Stimulated activated naive CD8-positive, alpha-beta T cell treated with anti-CD3 and anti-CD28 coated beads, Interleukin-15, Interleukin-2, amounts not matched to agents 100 ng/mL and 50 ng/mL, for 24 hours (primary cell): ENCODE data around the gene AHRR.

Experiments
- H3K27ac Mint-ChIP-seq: one replicate; pipeline ENCODE4 v1.8.0; 2021; ENCODE audit warnings: mild to moderate bottlenecking, mixed read lengths
- H3K27me3 Mint-ChIP-seq: one replicate; pipeline ENCODE4 v1.8.0; 2021; ENCODE audit warnings: mixed read lengths
- H3K36me3 Mint-ChIP-seq: one replicate; pipeline ENCODE4 v1.8.0; 2021; ENCODE audit warnings: low read depth, mixed read lengths
- H3K4me1 Mint-ChIP-seq: one replicate; pipeline ENCODE4 v1.8.0; 2021; ENCODE audit warnings: low read depth, mixed read lengths
- H3K4me3 Mint-ChIP-seq: one replicate; pipeline ENCODE4 v1.8.0; 2021; ENCODE audit warnings: mild to moderate bottlenecking, mixed read lengths
- H3K9me3 Mint-ChIP-seq: one replicate; pipeline ENCODE4 v1.8.0; 2021; ENCODE audit warnings: mixed read lengths

Gene AHRR

DNA sequence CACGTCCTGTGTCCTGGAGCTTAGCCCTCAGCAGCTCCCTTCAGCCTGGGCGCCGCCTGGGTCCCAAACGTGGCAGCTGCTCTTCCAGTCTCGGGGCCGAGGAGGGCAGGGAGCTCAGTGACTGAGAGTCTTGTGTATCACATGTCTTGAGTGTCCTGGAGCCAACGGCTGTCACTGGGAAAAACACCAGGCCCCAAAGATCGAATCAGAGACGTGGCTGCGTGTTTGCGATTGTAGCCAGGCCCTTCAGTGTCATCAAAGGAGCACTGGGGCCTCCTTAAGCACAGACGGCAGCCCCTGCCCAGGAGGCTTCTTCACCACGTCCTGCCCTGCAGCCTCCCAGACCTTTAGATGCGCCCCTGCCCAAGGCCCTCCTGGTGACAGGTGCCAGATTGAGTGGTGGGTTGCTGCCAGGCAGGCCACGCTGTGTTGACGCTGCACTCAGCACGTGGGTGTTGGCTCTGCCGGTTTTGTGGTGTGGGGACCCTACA is 115.8 kb downstream of the AHRR start:
- H3K36me3 Mint-ChIP-seq: no peaks in the 10 kb centered on the region
- peaks cover 9% of the 10 kb centered on the region for H3K4me1 Mint-ChIP-seq
- H3K9me3 Mint-ChIP-seq: no peaks in the 10 kb centered on the region
- no peak overlapping the region for H3K27ac Mint-ChIP-seq
- peaks cover 3% of the 10 kb centered on the region for H3K27me3 Mint-ChIP-seq
- no peak overlapping the region for H3K4me3 Mint-ChIP-seq

- Mint-ChIP-seq H3K27me3 (no peaks in the 10 kb centered on the region), H3K9me3 (no peaks in the 10 kb centered on the region)
Measured at GRCh38 chr5:438481-438981, 117.0 kb downstream of the AHRR start.

DNA sequence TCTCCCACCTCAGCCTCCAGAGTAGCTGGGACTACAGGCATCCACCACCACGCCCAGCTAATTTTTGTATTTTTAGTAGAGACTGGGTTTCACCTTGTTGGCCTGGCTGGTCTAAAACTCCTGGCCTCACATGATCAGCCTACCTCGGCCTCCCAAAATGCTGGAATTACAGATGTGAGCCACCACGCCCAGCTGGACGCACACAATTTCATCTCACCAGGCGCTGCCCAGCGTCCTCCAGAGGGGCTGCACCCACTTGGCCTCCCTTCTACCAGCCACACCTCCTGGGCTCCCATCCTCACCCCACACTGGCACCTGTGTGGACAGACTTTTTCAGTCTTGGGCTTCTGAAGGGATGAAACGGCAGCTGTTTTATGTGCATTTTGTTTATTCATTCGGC is 117.7 kb downstream of the AHRR start:
- no peak overlapping the region for H3K27ac Mint-ChIP-seq
- H3K4me1 Mint-ChIP-seq: peaks cover 17% of the 10 kb centered on the region
- no peaks in the 10 kb centered on the region for H3K36me3 Mint-ChIP-seq
- H3K27me3 Mint-ChIP-seq: no peaks in the 10 kb centered on the region
- no peak overlapping the region for H3K4me3 Mint-ChIP-seq
- no peaks in the 10 kb centered on the region for H3K9me3 Mint-ChIP-seq

More at GRCh38 chr5:438481-438981, 117.0 kb downstream of the AHRR start:
- Mint-ChIP-seq H3K27ac (no peak overlapping the region), H3K36me3 (no peaks in the 10 kb centered on the region), H3K4me3 (no peak overlapping the region), H3K4me1 (peaks cover 13% of the 10 kb centered on the region)

DNA sequence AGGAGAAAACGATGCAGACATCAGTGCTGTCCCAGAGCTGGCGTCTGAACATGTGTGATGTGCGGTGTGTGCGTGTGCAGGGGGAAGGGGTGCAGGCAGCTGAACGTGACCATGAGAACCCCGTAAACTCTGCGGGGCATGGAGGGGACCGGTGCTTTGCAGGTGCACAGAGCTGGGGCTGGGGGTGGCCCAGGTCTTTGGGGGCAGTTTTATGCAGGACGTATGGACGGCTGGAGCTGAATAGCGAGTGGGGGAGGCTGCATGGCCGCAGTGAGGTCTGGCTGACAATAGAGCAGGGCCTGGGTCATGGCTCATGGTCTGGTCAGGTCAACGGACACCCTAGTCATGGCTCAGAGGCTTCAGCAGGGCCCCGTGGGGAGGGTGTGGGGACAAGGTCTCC is 118.1 kb downstream of the AHRR start:
- peaks cover 22% of the 10 kb centered on the region for H3K4me1 Mint-ChIP-seq
- no peak overlapping the region for H3K27ac Mint-ChIP-seq
- no peaks in the 10 kb centered on the region for H3K36me3 Mint-ChIP-seq
- H3K4me3 Mint-ChIP-seq: no peak overlapping the region
- H3K9me3 Mint-ChIP-seq: no peaks in the 10 kb centered on the region
- H3K27me3 Mint-ChIP-seq: no peaks in the 10 kb centered on the region

- no peaks in the 10 kb centered on the region for H3K9me3 Mint-ChIP-seq
- peak overlapping the region; percentile 4 for H3K27ac Mint-ChIP-seq
- peaks cover 5% of the 10 kb centered on the region for H3K36me3 Mint-ChIP-seq
- no peaks in the 10 kb centered on the region for H3K27me3 Mint-ChIP-seq
- H3K4me3 Mint-ChIP-seq: no peak overlapping the region
- peaks cover 27% of the 10 kb centered on the region for H3K4me1 Mint-ChIP-seq
Measured at GRCh38 chr5:440401-441201, 119.1 kb downstream of the AHRR start.

DNA sequence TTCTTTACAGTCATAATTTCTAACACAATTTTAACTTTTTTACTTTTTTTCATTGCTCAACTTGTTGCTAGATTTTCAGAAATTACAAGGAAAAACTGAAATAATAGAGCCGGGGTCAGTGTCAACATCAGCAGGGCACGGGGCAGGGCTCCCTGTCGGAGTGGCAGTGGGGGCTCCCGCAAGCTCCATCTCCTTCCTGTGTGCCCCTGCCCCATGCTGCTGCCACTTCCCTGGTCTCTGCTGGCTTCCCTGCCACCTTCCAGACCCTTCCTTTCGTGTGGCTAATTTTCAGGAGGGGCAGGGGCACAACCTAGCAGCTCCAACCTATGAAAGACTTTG is 120.5 kb downstream of the AHRR start:
- H3K4me1 Mint-ChIP-seq: peaks cover 37% of the 10 kb centered on the region
- no peaks in the 10 kb centered on the region for H3K9me3 Mint-ChIP-seq
- peak overlapping the region; percentile 96 for H3K4me3 Mint-ChIP-seq
- no peaks in the 10 kb centered on the region for H3K27me3 Mint-ChIP-seq
- H3K36me3 Mint-ChIP-seq: peaks cover 16% of the 10 kb centered on the region
- H3K27ac Mint-ChIP-seq: peak overlapping the region; percentile 97

GRCh38 chr5:442335-443238 is 121.1 kb downstream of the AHRR start, which contains the start of gene EXOC3:
Gene EXOC3 (plus strand): TSS chr5:443176. CDS start chr5:446206, 3,030 bp downstream.
- no peaks in the 10 kb centered on the region for H3K27me3 Mint-ChIP-seq
- peak within 1 kb of the TSS; percentile 97 for H3K27ac Mint-ChIP-seq
- no peaks in the 10 kb centered on the region for H3K9me3 Mint-ChIP-seq
- peaks cover 38% of the 10 kb centered on the region for H3K4me1 Mint-ChIP-seq
- H3K36me3 Mint-ChIP-seq: peaks cover 21% of the 10 kb centered on the region
- H3K4me3 Mint-ChIP-seq: peak within 1 kb of the TSS; percentile 96

- Mint-ChIP-seq H3K9me3 (no peaks in the 10 kb centered on the region), H3K27me3 (no peaks in the 10 kb centered on the region), H3K4me3 (peak overlapping the region; percentile 96), H3K4me1 (peaks cover 44% of the 10 kb centered on the region), H3K36me3 (peaks cover 28% of the 10 kb centered on the region), H3K27ac (peak overlapping the region; percentile 81)
Measured at GRCh38 chr5:443239-444151, 122.0 kb downstream of the AHRR start.

DNA sequence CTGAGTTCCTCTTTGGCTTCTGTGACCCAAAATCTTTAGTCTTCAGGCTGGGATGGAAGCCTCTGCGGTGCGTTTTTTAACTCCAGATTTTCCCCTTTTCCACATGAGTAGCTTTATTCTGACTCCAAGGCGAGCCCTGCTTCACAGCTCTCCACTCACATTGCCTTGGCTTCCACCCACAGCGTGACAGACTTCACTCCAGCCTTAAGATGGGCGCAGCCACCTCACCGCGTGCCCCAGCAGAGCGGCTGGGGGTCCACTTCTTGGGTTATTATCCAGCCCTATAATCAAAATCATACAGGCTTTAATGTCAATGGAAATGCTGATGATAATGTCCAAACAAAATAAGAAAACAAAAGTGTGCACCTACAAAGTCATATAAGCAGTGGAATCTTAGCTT is 122.7 kb downstream of the AHRR start:
- Mint-ChIP-seq H3K4me3 (peak overlapping the region; percentile 96), H3K27ac (peak overlapping the region; percentile 78), H3K9me3 (no peaks in the 10 kb centered on the region), H3K4me1 (peaks cover 47% of the 10 kb centered on the region), H3K27me3 (no peaks in the 10 kb centered on the region), H3K36me3 (peaks cover 35% of the 10 kb centered on the region)

GRCh38 chr5:445591-445990 is 124.1 kb downstream of the AHRR start:
- Mint-ChIP-seq H3K27ac (peak overlapping the region; percentile 22), H3K36me3 (peaks cover 49% of the 10 kb centered on the region), H3K9me3 (peaks cover 4% of the 10 kb centered on the region), H3K27me3 (no peaks in the 10 kb centered on the region), H3K4me1 (peaks cover 47% of the 10 kb centered on the region), H3K4me3 (no peak overlapping the region)

DNA sequence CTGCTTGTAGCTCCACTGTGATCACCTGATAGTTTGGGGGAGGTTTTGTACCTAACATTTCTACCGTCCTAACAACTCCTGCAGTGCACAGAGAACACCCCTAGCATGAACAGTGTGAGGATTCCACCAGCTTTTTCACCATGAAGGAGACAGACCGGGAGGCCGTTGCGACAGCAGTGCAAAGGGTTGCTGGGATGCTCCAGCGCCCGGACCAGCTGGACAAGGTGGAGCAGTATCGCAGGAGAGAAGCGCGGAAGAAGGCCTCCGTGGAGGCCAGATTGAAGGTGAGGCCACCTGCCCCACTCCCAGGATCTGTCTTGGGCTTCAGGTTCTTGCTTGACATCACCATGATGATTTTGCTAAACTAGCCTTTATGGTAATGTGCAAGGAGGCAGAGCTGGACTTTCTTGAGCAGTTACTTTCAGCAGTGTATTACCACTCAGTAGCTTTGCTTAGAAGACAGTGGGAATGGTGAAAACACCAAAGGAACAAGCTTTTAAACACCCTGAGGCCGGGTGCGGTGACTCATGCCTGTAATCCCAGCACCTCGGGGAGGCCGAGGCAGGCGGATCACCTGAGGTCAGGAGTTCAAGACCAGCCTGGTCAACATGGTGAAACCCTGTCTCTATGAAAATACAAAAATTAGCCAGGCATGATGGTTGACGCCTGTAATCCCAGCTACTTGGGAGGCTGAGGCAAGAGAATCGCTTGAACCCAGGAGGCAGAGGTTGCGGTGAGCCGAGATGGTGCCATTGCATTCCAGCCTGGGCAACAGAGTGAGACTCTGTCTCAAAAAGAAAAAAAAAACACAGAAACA is 124.8 kb downstream of the AHRR start:
- peaks cover 47% of the 10 kb centered on the region for H3K4me1 Mint-ChIP-seq
- H3K4me3 Mint-ChIP-seq: no peak overlapping the region
- H3K36me3 Mint-ChIP-seq: peaks cover 56% of the 10 kb centered on the region
- H3K9me3 Mint-ChIP-seq: peaks cover 4% of the 10 kb centered on the region
- H3K27me3 Mint-ChIP-seq: no peaks in the 10 kb centered on the region
- H3K27ac Mint-ChIP-seq: peak overlapping the region; percentile 22

DNA sequence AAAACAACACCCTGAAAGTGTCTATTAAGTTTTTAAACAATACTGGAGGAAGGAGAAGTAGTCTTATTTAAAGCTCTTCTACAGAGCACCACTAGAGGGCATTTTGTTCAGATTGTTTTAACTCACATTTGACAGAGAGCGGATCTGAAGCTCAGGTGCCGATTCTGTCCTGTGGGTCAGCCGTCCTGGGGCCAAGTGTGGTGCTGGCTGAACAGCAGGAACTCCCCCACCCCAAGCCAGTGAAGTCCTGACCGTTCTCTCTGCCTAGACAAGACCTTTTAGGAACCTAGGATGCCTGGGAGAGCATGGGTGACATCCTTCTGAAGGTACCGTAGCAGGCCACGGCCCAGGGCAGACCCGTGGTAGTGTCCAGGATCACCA is 125.4 kb downstream of the AHRR start:
- H3K4me3 Mint-ChIP-seq: no peak overlapping the region
- no peak overlapping the region for H3K27ac Mint-ChIP-seq
- H3K9me3 Mint-ChIP-seq: peaks cover 10% of the 10 kb centered on the region
- H3K36me3 Mint-ChIP-seq: peaks cover 62% of the 10 kb centered on the region
- no peaks in the 10 kb centered on the region for H3K27me3 Mint-ChIP-seq
- peaks cover 42% of the 10 kb centered on the region for H3K4me1 Mint-ChIP-seq

DNA sequence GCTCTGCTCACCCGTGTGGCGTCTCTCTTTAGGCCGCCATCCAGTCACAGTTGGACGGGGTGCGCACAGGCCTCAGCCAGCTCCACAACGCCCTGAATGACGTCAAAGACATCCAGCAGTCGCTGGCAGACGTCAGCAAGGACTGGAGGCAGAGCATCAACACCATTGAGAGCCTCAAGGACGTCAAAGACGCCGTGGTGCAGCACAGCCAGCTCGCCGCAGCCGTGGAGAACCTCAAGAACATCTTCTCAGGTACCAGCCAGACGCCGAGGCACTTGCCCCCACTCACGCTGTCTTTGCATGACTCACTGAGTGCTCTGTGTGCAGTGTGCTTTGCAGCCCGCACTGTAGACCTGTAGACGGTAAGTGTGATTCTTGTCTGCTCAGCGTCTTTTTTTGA is 126.0 kb downstream of the AHRR start:
- Mint-ChIP-seq H3K27me3 (no peaks in the 10 kb centered on the region), H3K9me3 (peaks cover 16% of the 10 kb centered on the region), H3K27ac (no peak overlapping the region), H3K36me3 (peaks cover 68% of the 10 kb centered on the region), H3K4me3 (no peak overlapping the region), H3K4me1 (peaks cover 41% of the 10 kb centered on the region)
